H1 (cell line): ENCODE measurements around the gene DCX. TPM values are rescaled to one million over a fixed set of nuclear protein-coding genes. Genes with fewer than 3 reads are reported as not detected.

Experiments used
- SIX5 ChIP-seq: IDR thresholded peaks from 2 replicates; pipeline ENCODE4 v1.6.1; 2011; ENCODE audit warnings: mild to moderate bottlenecking, low read depth, low read length
- polyA plus RNA-seq, 7 experiments: library from polyadenylated mRNA; depleted of rRNA in 3 of 7; stranded (reverse) in 5 of 7; unstranded in 2 of 7; fragments of >200 nt in 5 of 7; fragments of 200-250 nt in 2 of 7; gene quantifications; 1 replicate in 5 of 7; 2 replicates in 1 of 7; 4 replicates in 1 of 7; pipeline versions ENCODE4 v1.2.1 to v1.2.3, GENCODE V29; 2011 to 2013; ENCODE audit warnings: missing spikeins in 2 of 7, mixed read lengths in 2 of 7
- total RNA-seq: library from RNA; stranded (reverse); fragmentation: NEBNext Ultra II Directional; extraction: Animal tissue kit (Norgen Biotek cat#: 25700); gene quantifications from 2 replicates; pipeline ENCODE4 v1.2.1, GENCODE V29; 2021
- TF ChIP-seq, protein P1 (sequence below): fragments of 300-600 bp; sonication (generic); IDR thresholded peaks from 2 replicates; pipeline ENCODE4 v1.7.1; 2012; ENCODE audit warnings: low read length, moderate library complexity, mild to moderate bottlenecking, inconsistent platforms; ENCODE audit not compliant: insufficient replicate concordance

DCX gene
- total and polyA plus RNA-seq, 2 of the 8 experiments (the other 6 are each of a cell fraction or from before 2014, with no cell fraction given) = 1.3 to 3.3 TPM

DNA sequence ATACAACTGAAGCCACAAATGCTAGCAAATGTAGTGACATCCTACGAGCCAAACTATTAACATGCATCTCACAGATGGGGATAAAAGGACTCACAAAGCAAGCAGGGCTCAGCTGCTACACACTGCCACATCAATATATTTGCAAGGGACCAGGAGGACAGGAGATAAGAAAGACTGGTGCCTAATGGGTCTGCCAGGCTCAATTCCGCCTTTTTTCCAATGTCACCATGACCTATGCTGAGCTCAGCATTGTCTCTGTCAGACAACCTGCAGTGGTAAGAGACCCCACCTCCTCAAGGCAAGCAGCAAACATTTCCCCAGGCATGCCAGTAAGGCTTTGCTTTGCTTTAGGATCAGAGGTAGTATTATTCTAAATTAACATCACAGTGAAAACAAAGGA lies 435 bp downstream of the DCX start (continued):
- TF ChIP-seq, protein P1, sequence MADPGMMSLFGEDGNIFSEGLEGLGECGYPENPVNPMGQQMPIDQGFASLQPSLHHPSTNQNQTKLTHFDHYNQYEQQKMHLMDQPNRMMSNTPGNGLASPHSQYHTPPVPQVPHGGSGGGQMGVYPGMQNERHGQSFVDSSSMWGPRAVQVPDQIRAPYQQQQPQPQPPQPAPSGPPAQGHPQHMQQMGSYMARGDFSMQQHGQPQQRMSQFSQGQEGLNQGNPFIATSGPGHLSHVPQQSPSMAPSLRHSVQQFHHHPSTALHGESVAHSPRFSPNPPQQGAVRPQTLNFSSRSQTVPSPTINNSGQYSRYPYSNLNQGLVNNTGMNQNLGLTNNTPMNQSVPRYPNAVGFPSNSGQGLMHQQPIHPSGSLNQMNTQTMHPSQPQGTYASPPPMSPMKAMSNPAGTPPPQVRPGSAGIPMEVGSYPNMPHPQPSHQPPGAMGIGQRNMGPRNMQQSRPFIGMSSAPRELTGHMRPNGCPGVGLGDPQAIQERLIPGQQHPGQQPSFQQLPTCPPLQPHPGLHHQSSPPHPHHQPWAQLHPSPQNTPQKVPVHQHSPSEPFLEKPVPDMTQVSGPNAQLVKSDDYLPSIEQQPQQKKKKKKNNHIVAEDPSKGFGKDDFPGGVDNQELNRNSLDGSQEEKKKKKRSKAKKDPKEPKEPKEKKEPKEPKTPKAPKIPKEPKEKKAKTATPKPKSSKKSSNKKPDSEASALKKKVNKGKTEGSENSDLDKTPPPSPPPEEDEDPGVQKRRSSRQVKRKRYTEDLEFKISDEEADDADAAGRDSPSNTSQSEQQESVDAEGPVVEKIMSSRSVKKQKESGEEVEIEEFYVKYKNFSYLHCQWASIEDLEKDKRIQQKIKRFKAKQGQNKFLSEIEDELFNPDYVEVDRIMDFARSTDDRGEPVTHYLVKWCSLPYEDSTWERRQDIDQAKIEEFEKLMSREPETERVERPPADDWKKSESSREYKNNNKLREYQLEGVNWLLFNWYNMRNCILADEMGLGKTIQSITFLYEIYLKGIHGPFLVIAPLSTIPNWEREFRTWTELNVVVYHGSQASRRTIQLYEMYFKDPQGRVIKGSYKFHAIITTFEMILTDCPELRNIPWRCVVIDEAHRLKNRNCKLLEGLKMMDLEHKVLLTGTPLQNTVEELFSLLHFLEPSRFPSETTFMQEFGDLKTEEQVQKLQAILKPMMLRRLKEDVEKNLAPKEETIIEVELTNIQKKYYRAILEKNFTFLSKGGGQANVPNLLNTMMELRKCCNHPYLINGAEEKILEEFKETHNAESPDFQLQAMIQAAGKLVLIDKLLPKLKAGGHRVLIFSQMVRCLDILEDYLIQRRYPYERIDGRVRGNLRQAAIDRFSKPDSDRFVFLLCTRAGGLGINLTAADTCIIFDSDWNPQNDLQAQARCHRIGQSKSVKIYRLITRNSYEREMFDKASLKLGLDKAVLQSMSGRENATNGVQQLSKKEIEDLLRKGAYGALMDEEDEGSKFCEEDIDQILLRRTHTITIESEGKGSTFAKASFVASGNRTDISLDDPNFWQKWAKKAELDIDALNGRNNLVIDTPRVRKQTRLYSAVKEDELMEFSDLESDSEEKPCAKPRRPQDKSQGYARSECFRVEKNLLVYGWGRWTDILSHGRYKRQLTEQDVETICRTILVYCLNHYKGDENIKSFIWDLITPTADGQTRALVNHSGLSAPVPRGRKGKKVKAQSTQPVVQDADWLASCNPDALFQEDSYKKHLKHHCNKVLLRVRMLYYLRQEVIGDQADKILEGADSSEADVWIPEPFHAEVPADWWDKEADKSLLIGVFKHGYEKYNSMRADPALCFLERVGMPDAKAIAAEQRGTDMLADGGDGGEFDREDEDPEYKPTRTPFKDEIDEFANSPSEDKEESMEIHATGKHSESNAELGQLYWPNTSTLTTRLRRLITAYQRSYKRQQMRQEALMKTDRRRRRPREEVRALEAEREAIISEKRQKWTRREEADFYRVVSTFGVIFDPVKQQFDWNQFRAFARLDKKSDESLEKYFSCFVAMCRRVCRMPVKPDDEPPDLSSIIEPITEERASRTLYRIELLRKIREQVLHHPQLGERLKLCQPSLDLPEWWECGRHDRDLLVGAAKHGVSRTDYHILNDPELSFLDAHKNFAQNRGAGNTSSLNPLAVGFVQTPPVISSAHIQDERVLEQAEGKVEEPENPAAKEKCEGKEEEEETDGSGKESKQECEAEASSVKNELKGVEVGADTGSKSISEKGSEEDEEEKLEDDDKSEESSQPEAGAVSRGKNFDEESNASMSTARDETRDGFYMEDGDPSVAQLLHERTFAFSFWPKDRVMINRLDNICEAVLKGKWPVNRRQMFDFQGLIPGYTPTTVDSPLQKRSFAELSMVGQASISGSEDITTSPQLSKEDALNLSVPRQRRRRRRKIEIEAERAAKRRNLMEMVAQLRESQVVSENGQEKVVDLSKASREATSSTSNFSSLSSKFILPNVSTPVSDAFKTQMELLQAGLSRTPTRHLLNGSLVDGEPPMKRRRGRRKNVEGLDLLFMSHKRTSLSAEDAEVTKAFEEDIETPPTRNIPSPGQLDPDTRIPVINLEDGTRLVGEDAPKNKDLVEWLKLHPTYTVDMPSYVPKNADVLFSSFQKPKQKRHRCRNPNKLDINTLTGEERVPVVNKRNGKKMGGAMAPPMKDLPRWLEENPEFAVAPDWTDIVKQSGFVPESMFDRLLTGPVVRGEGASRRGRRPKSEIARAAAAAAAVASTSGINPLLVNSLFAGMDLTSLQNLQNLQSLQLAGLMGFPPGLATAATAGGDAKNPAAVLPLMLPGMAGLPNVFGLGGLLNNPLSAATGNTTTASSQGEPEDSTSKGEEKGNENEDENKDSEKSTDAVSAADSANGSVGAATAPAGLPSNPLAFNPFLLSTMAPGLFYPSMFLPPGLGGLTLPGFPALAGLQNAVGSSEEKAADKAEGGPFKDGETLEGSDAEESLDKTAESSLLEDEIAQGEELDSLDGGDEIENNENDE = no peak
- no peak for TF ChIP-seq SIX5
